GM19043 (cell line): ENCODE data around the gene CREBBP.
"Not testable (repeated sequence)": the region's sequence is repeated elsewhere in the genome, so short reads cannot be mapped to it uniquely, and the experiment has no call there.

Experiments used
- ATAC-seq: cut with Tn5 transposase; IDR thresholded peaks from one replicate; pipeline ENCODE4 v1.9.1; 2021; ENCODE audit warnings: low read depth; ENCODE audit not compliant: unreplicated experiment

CREBBP gene

DNA sequence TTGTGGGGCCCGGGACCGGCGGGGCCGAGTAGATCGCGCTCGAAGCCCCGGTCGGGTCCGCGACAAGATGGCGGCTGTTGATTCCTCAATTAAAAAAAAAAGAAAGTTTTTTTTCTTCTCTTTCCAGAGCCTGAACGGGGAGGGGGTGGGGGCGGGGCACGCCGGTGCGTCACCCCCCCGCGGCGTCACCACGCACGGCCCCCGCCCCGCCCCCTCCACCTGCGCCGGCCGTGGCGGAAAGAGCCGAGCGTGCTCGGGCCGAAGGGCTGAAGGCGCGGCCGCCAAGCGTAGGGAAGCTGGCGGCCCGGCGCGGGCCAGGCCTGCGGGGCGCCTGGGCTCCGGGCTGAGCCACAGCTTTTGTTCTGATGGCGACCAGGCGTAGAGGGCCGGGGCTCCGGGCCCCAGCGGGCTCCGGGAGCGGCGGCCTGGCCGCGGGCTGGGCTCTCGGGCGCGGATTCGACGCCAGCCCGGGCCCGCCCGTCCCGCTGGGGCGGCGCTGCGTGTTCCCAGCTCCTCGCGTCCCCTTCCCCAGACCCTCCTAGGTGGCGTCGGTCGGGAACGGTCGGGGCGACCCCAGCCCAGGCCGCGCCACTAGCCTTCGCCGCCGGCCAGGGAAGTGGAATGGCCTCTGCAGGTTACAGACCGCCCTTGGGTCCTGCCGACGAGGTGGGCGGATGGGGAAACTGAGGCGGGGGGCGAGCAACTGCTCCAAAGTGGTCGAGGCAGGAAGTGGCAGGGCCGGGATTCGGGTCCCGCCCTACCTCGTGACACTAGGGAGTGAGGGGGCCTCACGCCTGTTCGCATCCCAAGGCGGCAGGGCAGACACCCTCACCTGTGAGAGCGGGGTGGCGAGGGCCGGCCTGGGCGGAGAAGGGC is at the start of gene CREBBP:
Gene CREBBP (minus strand): TSS at position 91 of the 876 bp plus-strand sequence. CDS start 797 bp downstream, outside the sequence.
- ATAC-seq, result peak; percentile 71

DNA sequence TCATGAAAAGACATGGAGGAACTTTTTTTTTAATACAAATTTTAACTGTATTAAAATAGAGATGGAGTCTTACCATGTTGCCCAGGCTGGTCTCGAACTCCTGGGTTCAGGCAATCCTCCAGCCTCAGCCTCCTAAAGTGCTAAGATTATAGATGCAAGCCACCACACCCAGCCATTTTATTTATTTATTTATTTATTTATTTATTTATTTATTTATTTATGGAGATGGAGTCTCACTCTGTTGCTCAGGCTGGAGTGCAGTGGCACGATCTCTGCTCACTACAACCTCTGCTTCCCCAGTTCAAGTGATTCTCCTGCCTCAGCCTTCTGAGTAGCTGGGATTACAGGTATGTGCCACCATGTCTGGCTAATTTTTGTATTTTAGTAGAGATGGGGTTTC is 46.6 kb upstream of the CREBBP start:
- not testable (repeated sequence) for ATAC-seq

DNA sequence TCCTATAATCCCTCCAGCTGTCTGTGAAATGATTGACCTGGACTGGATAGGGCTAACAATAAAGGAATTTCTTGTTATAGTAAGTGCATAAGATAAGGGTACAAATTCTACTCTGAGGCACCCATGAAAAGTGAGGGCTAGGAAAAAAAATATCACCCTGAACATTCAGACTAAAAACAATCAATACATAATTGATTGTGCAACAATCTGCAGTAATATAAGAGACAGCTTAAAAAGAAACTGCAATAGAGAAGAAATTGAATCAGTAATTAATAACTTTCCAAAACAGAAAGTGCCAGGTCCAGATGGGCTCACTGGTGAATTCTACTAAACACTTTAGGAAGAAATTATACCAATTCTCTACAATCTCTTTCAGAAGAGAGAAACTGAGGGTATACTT is 44.2 kb upstream of the CREBBP start:
- ATAC-seq, result no peak

DNA sequence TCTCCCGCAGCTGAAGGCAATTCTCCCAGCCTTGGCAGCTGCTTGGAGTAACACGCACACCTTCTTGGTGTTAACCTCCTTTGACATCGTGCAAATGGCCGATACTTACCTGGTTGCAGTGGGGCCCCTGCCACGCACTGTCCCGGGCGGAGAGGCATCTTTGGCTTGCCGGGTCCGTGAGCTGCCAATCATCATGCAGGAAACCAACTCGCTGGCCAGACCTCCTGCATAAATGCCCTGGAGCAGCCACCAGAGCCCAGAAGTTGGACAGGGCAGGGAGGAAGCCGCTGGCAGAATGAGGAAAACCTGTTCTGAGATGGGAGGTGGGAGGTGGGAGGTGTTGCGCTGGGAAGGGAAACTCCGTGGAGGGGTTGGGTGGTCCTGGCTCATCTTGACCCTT is 41.7 kb upstream of the CREBBP start:
- ATAC-seq, result no peak

DNA sequence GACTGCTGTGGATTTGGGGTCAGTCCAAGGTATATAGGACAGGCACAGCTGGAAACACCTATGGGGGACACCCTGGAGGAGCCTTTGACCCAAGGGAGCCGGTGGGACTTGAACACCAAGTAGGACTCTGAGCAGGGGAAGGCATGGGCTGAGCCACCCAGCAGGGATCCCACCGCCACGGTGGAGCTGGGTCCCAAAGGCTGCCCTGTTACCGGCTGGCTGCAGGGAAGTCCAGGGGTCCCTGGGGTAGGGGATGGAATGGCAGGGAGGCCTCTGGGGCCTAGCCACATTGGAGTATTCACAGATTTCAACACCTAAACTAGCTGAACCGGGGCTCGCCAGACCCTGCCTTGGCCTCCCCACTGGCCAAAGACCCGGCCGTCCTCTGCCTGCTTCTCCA is 39.7 kb upstream of the CREBBP start:
- ATAC-seq, result no peak

DNA sequence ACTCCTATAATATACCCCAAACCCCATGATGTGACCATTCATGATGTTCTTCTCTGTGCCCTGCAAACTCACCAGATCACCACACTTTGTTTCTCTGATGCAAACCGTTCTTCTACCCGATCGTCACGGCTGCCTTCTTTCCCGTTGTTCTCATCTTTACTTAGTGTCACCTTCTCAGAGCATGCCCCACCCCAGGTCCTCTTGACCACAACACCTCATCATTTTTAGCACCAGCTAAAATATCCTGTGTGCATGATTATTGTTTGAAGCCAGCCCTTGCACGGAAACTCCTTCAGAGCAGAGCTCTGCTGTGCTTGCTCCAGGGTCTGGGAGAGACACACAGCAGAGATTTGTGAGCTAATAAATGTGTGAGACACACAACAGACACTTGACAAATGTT is 38.9 kb upstream of the CREBBP start:
- ATAC-seq, result no peak

DNA sequence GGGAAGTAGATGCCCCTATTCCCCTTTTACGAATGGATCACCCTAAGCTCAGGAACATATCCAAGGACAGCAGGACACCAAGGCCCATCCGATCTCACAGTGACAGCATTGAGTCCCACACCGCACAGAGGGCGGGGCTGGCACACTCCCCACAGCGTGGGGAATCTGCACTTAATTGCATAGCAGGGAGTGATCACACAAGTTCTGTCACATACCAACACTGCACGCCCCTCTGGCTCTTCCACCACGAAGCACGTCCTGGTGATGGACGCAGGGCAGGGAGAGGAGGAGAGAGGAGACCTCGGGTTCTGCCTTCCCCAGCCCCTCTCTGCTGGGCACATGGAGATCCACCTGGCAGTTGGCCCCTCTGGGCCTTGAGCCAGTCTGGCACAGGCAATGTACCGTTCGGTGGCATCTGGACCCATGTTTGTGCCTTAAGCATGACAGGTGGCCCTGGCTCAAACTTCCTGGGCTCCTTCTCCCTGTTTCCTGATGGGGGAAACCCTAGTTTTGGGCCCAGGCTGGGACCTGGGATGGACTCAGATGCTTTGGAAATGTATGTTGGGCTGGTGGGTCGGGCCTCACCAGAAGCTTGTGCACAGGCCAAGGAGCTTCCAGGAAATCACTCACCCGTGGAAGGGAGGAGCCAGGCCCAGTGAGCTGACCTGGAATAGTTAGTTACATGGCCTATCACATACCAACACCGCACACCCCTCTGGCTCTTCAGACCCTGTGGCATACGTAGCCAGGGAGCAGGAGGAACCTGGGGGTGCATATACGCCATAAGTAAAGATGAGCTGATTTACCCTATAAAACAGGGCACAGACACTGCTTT is 35.1 kb upstream of the CREBBP start:
- ATAC-seq, result no peak

DNA sequence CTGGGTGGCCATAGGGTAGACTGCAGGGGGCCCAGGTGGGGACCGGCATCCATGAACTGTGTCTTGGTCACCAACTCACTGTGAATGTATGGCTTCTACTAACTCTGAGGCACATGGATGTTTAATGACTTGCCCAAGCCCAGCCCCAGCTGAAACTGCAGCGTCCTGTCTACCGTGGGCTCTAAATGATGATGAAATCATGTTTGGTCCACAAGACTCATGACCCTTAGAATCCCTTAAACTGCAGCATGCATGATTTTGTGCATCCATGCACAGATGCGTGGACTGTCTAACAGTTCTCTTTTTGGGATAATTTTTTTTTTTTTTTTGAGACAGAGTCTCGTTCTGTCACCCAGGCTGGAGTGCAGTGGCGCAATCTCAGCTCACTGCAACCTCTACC is 32.4 kb upstream of the CREBBP start:
- no peak for ATAC-seq

DNA sequence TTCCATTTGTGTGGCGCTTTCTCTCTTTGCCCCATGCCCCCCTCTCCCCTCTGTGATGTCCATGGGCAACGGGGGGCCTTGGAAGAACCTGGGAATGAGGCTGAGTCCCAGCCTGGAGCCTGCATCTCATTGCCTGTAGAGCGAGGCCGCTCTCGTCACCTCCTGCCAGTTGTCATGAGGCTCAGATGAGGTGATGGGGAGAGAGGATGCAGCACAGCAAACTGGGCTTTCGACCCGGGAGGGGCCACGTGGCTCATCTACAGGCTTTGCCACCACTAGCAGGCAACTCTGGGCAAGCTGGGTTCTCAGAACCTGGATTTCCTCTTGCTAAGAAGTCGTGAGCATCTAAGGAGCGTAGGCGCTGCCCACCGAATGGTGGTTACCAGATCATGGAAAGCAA is 31.9 kb upstream of the CREBBP start:
- ATAC-seq, result no peak

DNA sequence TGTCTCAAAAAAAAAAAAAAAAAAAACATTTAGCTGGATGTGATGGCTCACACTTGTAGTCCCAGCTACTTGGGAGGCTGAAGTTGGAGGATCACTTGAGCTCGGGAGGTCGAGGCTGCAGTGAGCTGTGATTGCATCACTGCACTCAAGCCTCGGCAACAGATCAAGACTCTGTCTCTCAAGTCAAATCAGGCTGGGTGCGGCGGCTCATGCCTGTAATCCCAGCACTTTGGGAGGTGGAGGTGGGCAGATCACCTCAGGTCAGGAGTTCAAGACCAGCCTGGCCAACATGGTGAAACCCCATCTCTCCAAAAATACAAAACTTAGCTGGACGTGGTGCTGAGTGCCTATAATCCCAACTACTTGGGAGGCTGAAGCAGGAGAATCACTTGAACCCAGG is 31.2 kb upstream of the CREBBP start:
- not testable (repeated sequence) for ATAC-seq

DNA sequence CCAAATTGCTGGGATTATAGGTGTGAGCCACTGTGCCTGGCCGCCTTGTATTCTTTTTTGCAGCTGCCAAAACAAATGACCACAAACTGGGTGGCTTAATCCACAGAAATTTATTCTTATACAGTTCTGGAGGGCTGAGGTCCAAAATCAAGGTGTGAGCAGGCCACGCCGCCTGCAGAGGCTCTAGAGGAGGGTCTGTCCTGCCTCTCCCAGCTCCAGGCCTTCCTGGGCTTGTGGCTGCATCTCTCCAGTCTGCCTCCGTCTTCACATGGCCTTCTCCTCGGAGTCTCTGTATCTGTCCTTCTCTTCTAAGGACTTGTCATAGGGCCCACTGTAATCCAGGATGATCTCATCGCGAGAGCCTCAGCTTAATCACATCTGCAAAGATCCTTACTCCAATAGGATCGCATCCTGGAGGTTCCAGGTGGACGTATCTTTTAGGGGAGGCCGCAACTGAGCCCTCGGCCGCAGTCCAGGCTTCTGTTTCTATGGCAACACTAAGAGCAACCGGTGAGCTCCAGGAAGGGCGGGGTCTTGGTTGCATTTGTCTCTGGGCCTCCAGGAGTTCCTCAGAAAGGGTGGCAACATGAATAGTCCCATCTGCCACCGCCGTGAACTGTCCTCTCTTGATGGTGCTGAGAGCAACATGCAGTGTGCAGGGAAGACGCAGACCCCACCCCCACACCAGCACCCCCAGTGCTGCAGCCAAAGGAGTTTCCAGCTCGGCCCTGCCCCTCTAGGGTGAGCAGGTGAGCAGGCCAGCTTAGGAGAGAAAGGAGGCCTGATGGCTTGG is 29.5 kb upstream of the CREBBP start:
- no peak for ATAC-seq

DNA sequence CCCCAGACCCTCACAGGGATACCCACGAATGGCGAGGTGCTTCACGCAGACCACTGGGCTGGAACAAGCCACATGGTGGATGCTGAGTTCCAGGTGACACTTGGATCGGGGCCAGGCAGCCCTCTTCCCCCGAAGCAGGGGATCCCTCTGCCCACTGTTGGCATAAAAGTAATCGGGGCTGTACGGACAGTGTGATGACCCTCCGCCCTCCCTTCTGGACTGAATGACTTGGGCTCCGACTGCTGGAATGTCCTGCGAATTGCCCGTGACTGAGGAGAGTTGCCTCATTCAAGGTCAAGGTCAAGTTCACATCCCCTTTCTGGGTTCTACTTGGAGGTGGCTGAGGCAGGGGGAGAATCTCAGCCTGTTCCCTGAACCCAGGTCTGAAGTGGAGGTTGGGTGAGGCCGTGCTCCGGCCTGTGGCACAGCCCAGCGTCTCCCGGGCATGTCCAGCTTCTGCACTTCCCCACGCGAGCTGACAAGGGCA is 28.5 kb upstream of the CREBBP start:
- ATAC-seq, result no peak

DNA sequence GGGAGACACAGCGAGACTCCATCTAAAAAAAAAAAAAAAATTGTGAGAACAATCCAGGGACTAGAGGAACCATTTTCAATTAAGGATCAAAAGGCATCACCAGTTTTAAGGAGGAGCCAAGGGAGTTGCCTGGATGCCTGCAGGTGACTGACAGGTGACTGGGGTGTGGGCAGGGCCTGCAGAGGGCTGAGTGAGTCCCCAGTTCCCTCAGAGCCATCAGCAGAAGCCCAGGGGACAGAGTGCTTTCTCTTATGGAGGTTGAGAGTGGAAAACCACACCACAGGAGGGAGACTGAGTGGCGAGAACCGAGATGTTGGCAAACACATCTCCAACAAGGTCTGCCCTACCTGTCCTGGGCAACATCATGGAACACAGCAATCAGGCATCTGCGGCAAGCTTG is 27.1 kb upstream of the CREBBP start:
- no peak for ATAC-seq

DNA sequence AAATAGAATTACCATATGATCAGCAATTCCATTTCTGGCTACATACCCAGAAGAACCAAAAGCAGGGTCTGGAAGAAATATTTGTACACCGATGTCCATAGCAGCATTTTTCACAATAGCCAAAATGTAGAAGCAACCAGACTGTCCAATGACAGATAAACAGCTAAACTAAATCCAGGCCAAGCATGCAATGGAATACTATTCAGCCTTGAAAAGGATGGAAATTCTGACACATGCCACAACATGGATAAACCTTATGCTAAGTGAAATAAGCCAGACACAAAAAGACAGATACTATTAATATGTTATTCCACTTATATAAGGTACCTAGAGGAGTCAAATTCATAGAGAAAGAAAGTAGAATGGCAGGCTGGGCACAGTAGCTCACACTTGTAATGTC is 25.9 kb upstream of the CREBBP start:
- no peak for ATAC-seq

DNA sequence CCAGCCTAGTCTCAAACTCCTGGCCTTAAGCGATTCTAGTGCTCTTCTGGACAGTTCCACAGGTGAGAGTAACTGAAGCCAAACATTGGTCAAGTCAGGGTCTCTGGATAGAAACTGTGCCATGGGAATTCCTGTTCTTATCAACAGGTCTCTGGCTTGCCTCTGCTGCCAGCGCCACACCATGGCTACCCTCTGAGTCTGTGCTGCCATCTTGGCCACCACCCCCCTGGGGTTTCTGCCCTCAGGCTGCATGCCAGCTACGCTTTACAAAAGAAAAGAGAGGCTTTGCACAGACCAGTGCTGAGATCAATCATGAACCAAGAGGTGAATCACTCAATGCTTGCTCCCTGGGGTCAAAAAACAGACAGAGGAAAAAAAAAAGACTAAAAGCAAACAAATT is 24.4 kb upstream of the CREBBP start:
- ATAC-seq, result no peak

DNA sequence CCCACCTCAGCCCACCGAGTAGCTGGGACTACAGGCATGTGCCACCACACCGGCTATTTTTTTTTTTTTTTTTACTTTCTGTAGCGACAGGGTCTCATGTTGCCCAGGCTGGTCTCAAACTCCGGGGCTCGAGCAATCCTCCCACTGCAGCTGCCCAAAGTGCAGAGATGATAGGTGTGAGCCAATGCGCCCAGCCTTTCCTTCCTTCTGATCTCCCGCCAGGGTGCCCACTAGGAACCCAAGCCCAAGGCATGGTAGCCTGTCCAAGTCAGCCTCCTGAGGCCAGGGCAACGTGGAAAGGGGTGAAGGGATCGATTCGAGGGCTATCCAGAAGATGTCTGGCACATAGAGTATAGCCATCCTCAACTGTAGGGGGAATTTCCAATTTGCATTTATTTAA is 9.6 kb upstream of the CREBBP start:
- ATAC-seq, result no peak

DNA sequence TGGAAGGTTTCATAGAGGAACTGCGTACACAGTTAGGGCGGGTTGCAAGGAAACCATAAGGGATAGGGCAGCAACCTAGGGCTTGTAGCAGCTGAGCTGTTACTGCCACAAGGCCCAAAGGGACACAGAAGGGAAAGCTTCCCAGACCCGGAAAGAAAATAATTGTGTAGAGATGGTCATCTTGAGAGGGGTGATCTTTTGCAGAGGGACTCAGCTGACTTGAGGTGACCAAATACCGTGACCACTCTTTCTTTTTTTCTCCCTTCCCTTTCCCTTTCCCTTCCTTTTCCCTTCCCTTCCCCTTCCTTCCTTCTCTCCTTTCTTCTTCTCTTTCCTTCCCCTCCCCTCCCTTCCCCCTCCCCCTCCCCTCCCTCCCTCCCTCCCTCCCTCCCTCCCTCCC is 8.5 kb upstream of the CREBBP start:
- no peak for ATAC-seq

DNA sequence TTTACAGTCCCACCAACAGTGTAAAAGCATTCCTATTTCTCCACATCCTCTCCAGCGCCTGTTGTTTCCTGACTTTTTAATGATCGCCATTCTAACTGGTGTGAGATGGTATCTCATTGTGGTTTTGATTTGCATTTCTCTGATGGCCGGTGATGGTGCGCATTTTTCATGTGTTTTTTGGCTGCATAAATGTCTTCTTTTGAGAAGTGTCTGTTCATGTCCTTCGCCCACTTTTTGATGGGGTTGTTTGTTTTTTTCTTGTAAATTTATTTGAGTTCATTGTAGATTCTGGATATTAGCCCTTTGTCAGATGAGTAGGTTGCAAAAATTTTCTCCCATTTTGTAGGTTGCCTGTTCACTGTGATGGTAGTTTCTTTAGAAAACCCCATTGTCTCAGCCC is 5.5 kb upstream of the CREBBP start:
- ATAC-seq, result not testable (repeated sequence)

DNA sequence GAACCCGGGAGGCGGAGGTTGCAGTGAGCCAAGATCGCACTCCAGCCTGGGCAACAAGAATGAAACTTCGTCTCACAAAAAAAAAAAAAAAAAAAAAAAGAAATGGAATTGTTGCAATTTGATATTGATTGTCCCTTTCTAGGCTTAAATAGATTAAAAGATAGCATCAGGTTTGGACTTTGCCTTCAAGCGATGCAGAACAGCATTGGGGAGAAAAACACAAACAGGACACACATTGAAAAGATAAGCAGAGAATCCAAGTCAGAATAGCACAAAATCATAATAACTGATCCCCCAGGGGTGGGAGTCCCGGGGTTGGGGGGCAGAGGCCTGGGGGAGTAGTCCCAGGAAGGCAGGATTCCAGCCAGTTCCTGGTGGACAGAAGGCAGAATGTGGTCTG is 3.9 kb upstream of the CREBBP start:
- ATAC-seq, result no peak

DNA sequence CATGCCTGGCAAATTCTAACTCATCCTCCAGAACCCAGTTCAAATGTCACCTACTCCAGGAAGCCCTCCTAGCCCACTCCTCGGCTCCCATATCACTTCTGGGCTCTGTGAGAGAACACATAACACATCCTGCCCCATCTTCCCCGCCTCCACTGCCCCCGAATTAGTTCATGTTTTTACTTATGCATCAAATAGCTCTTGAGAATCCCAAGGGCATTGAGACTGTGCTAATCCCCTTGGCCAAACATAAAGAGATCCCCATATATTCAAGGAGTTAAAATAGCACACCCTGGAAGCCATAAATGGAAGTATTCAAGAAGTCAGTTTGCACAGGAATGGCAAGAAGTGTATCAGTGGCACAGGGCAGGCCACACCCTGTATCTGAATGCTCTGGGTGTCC is 2.0 kb upstream of the CREBBP start:
- ATAC-seq, result no peak

DNA sequence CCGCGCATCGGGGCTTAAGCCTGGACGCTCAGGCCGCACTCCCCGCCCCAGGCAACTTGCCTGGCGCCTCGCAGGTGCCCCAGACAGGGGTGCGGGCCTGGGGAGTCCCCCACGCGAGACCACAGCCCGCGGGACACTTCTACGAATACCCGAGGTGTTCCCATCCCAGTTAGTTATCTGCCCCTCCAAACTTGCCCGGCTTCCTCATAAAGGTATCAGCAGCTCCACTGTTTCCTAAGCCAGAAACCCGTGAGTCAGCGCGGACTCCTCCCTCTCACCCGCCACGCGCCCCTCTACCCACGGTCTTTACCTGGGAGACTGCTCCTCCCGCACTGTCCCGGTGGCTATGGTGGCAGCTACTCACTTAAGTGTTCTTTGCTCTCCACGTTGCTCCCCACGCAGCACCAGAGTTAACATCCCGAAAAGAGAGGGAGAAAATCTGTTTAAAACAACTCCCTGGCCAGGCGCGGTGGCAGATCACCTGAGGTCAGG is 1.0 kb upstream of the CREBBP start:
- ATAC-seq, result no peak
